Stimulated activated CD4-positive, alpha-beta T cell treated with anti-CD3 and anti-CD28 coated beads, Interleukin-12 subunit alpha, Interleukin-12 subunit beta, amount 100 ng/mL, for 4 hours (primary cell): ENCODE measurements around the gene RIOK3.
"Not testable (repeated sequence)": the region's sequence is repeated elsewhere in the genome, so short reads cannot be mapped to it uniquely, and the experiment has no call there.

Experiments
- DNase-seq: peaks from one replicate; pipeline ENCODE4 v3.0.0-alpha.2; 2020

RIOK3 gene

DNA sequence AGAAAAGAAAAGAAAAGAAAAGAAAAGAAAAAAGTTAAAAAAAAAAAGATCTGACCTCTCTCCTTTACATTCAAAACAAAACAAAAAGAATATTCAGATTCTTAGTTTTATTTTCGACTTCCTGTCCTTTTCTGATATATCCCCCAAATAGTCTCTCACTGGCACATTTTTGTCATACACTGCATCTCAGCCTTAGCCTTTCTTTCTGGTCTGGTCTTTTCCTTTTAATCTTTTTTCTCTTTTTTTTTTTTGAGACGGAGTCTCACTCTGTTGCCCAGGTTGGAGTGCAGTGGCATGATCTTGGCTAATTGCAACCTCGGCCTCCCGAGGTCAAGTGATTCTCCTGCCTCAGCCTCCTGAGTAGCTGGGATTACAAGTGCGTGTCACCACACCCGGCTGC, 1.6 kb upstream of the RIOK3 start:
- DNase-seq, result no peak

DNA sequence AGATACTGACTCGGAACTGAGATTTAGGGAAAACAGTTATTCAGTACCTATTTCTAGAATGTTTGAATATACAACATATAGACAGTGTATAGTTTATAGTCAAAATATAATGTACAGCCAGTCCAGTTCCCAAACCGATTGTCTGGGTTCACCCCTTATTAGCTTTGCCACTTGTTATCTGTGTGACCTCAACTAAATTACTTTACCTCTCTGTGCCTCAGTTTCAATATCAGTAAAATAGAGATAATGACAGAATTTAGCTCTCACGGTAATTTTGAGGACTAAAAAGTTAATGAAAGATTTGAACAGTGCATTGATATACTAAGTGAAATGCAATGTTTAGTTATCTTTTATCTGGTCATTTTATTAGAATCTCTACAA, 750 bp upstream of the RIOK3 start:
- no peak for DNase-seq

DNA sequence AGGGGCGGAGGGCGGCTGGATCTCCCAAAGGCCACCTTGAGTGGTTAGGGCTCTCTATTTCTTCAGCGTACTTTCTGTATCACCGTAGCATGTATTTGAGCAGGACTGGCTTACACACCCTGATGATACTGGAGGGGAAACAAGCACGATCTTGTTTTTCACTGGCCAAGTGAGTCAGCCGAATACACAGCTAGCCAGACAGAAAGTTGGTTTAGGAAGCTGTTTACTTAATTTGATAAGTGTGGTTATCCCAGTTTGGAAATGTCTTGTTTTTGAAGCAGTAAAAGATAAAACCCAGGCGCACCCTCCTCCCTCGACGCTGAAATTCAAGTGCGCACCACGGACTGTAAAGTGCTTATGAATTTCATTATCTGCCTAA, 582 bp downstream of the RIOK3 start:
- DNase-seq, result no peak

DNA sequence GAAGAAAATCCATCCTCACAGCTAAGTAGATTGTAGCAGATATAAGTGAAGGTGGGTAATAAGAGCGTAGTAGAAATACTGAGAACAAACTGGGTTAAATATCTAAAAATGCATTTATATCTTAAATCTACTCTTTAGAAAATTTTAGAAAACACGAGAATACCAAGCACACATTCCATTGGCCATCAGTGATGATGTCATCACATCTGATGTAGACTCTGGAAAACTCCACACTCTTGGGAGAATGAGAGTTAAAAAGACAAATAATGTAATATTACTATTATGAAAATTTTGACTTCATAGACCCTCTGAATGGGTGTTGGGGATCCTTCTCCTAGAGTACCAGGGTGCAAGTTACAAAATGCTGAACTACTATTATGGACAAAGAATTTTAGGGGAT, 3.7 kb downstream of the RIOK3 start:
- DNase-seq, result no peak

DNA sequence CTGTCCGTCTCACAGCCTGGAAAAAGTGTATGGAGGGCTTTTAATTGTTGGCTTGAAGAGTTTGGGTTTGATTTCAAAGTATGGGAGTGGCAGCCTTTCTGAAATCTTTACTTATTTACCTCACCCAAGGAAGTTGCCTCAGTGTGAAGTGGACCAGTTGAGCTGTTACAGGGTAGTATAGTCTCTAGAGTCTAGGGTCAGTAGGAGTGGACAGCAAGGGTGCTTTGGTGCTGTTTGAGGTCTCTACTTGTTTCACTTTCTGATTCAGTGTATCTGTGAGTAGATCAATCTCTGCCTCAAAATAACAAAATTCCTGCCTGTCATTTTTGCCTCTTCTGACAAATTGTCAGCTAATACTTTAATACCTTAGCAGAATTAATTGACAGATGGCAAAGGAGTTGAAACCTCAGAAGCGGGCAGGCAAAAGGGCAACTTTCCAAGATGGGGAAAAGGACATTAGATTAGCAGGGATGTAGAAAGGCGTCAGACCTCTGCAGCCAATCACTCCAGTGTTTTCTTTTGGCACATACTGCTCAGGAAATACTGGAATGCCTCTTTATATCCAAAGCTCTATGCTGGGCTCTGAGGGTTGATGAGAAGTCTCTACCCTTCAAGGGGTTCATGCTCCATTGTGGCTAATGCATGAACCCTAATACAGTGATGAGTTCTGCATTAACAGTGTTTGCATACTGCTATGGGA, 5.9 kb downstream of the RIOK3 start:
- DNase-seq, result no peak

DNA sequence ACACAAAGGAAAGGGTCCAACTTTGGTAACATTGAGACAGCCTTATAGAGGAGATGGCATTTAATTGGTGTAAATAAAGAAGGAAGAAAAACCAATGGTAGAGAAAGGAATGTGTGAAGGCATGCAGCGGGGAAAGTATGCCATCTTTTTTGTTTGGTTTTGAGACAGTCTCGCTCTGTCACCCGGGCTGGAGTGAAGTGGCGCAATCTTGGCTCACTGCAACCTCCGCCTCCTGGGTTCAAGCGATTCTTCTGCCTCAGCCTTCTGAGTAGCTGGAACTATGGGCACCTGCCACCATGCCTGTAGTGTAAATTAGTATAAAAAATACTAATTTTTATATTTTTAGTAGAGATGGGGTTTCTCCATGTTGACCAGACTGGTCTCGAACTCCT, 6.4 kb downstream of the RIOK3 start:
- DNase-seq, result no peak

DNA sequence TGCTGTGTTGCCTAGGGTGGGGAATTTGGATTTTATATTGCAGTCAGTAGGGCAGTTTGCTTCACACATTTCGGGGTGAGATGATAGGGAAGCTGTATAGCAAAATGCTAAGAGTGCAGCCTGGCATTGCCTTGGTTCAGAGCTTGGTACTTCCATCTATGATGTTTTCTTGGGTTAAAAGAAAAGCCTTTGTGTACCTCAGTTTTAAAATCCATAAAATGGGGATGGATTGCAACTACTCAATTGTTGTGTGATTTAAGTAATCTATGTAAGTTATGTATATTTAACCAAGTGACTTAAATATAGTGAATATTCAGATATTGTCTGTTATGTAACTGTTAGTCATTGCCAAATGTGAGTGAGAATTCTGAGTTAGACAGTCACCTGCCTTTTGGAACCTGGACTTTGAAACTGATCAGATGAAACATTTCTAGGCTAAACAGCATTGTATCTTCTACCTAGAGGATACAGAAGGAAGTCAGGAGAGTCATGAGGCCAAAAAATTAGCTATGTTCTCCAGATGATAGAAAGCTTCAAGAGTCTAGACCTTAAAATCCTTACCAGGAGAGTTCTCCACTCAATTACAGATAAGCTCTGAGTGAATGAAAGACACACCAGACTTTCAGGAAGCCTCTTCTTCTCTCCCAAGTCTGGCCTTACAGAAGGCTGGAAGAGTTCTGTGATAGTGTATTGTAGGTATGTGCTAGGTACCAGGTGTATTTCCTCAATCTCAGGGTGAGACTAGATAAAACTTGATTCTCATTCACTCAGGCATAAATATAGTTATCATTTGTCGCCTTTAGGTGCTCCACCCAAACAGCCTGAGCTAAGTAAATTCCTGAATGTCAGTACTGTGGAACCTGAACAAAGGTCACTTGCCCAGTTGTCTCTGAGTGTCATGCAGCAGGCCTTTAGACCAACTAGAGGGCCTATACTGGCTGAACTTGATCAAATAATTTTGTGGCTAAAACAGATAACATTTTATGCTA, 7.5 kb downstream of the RIOK3 start:
- DNase-seq, result no peak

DNA sequence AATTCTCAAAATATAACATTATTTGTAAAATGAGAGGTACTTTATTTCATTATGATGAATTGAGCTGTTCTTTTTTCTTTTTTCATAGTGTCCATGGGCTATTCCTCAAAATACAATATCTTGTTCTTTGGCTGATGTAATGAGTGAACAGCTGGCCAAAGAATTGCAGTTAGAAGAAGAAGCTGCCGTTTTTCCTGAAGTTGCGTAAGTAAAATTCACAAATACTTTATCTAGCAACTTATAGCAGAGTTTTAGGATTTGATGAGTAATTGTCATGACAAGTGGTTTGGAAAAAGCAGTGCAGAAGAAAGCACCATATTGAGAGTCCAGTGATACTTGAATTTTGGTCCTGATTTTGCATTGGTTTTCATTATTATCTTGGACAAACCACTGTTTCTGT, 9.8 kb downstream of the RIOK3 start:
- no peak for DNase-seq

DNA sequence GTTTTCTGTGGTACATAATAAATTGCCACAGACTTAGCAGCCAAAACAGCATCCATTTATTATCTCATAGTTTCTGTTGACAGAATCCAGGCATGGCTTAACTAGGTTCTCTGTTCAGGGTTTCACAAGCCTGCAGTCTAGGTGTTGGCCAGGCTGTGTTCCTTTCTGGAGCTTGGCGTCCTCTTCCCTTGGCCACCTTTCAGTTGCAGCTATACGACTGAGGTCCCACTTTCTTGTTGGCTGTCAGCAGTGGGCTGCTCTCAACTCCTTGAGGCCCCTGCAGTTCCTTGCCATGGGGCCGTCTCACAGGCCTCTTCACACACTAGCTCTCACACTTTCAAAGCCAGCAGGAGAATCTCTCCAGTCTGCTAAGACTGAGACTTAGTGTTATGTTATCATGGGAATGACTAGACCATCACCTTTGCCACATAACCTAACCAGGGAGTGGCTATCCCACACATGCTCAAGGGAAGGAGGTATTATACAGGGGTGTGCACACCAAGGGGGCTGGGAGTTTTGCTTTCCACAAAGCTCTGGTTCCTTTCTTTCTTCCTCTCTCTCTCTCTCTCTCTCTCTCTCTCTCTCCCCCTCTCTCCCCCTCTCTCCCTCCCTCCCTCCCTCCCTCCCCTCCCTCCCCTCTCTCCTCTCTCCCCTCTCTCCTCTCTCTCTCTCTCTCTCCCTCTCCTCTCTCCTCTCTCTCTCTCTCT, 15.8 kb downstream of the RIOK3 start:
- no peak for DNase-seq

DNA sequence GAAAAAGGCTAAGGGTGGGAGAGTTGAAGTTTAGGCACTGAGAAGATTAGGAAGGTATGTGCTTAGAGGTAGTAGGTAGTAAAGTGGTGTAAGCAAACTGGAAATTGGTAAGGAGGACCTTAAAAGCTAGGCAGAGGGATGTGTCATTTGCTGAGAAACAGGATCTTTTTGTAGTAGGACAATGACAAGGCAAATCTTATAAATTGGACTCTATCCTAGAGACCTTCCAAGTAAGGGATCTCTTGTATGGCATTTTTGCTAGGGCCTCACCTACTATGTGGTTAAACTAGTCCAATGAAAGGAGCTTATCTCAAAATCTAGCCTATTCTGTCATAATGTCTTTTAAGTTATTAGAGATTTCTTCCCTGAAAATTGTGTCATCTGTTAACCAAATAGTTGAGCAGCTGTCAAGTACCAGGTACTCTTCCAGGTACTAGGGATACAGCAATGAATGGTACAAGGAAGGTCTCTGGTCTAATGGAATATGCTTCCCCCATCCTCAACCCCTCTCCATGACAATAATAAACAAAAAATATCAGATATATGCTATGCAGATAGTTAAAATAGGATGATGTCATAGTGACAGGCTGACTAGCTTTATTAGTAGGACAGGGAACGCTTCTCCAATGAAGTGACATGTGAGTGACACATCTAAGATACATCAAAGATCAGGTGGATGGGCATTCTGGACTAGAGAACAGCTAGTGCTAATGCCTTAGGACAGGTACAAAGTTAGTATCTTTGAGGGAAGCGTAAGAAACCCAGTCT, 17.7 kb downstream of the RIOK3 start:
- no peak for DNase-seq

DNA sequence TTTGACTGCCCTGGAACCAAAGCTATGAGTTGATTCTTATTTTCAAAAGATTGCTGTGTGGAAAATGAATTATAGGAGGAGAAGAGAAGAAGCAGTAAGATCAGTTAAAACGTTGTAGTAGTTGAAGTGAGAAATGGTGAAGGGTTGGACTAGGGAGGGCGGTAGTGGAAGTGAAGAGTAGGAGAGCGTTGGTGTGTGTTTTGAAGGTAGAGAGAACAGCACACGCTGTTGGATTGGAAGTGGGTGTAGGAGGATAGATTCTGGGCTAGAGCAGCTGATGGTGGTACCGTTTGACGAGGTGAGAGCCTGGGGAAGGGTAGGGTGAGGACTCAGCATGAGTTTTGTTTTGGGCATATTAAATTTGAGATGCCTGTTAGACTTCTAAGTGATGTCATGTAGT, 18.4 kb downstream of the RIOK3 start:
- no peak for DNase-seq

DNA sequence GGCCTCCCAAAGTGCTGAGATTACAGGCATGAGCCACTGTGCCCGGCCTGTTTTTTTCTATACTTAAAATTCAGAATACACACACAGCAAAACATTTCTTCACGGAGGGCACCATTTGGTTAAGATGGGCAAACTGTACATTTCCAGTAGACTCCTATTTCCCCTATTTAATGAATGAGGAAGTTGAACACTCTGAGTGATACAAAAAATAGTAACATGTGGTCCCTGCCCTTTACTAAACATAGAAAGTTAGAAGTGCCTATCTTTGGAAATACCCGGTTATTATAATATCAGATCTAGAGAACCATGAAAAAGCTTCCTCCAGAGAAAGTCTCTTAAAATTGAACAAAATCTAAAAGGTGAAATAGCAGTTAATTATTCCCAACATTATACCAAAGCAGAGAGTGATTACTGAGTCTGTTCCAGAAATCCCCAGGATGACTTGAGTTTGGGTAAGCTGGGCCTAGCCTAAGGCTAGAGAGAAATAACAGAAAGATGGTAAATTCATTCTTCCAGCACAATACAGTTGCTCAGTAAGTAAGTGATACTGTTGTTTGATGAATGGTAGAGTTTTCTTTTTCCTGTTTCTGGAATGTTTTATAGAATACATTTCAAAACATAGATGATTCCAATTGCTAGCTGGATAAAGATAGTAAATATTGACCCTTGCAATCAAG, 26.9 kb downstream of the RIOK3 start:
- no peak for DNase-seq

DNA sequence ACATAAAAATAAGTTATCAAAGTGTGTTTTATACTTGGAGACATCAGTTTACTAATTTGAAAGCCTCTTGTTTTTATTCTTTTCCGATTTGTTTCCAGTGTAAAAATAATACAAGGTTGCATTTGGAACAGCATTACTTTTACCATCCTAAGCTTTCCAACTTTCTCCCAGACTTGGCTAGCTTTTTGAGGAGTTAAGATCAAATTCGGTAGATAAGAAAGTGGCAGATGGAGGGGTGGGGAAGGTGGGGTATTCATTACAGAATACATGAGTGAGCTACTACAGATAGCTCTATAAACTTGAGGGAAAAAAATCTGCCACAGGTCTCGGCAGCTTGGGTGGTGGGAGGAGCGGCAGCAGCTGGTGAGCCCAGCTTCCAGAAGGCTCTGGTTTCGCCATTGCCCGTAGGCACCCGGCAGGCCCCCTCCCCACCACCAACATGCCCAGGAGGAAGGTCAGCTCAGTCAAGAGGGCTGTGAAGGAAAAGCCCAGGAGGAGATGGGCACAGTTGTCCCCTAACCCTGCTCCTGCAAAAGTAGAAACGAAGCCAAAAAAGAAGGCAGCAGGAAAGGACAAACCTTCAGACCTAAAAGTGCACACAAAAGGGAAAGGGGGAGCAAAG, 31.6 kb downstream of the RIOK3 start:
- no peak for DNase-seq

DNA sequence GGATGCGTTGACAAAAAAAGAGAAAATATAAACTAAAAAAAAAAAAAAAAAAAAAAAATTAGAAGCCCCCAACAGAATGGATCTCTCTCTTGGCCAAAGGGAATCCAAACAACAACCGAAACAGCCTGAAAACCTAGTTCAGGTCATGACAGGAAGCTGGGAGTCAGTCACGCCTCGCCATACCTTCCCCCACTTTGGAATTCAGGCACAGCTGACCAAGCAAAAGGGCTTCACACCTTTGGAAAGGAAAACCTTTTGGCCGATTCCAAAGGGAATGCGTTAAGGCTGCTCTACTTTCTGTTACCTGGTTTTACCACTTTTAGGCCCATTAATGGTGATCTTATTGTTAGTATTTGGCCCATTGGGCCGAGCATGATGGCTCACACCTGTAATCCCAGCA, 32.3 kb downstream of the RIOK3 start:
- no peak for DNase-seq

DNA sequence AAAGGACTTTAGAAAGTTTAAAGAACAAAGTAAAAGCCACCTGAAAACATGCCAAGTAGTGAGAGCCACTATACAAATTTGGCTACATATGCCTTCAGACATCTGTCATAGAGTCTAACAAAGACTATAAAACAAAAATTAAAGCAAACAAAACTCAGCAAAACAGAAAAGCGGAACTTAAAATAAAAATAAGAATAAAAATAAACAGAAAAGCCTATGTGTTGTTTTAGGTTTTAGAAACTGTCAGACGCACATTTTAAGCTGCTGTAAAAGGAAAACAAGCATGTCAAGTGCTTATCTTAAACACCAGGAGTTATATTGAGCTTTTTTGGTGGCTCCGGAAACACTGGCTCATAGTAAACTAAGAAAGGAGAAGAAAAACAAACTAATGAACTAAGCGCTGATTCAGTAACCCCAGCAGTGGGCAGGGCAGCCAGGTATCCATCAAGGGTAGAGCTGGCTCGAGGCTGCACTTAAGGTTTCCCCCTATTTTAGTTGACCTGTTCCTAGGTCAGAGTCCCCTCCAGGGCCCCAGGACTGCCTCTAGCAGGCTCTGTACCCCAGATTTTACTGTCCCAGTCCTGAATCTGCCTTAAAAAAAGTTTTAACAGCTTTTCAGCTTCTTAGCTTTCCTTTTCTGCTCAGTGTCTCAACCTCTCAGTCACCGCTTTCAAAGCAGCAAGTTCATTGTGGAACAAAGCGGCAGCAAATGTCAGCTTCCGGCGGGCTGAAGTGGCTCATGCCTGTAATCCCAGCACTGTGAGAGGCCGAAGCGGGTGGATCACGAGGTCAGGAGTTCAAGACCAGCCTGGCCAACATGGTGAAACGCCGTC, 34.9 kb downstream of the RIOK3 start:
- no peak for DNase-seq

DNA sequence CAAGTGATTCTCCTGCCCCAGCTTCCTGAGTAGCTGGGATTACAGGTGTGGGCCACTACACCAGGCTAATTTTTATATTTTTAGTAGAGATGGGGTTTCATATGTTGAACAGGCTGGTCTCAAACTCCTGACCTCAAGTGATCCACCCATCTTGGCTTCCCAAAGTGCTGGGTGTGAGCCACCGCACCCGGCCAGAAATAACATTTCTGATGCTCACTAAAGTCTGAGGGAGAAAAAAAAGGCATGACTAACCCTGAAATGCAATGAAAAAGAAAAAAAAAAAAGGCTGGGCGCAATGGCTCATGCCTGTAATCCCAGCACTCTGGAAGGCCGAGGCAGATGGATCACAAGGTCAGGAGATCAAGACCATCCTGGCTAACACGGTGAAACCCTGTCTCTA, 36.5 kb downstream of the RIOK3 start:
- DNase-seq, result not testable (repeated sequence)

DNA sequence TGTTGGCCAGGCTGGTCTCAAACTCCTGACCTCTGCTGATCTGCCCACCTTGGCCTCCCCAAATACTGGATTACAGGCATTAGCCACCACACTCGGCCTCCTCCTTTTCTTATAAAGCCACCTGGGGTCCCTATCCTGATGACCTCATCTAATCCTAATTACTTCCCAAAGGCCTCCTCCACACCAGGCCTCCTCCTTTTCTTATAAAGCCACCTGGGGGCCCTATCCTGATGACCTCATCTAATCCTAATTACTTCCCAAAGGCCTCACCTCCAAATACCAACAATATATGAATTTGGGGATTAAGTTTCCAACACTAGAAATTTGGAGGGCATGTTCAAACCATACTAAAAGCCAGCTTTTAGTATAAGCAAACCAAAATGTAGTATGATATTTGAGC, 40.6 kb downstream of the RIOK3 start:
- no peak for DNase-seq

DNA sequence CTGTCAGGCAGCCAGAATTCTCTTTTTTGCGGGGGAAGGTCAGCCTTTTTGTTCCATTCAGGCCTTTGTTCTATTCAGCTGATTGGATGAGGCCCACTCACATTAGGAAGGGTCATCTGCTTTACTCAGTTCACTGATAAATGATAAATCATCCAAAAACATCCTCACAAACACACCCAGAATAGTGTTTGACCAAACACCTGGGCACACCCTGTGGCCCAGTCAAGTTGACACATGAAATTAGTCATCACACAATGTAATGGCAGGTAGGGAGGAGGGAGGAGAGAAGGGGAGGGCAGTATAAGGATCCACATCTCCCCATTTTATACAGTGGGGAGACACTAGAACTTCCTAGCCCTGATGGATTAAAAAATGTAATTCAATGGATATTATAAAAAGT, 41.9 kb downstream of the RIOK3 start:
- no peak for DNase-seq

DNA sequence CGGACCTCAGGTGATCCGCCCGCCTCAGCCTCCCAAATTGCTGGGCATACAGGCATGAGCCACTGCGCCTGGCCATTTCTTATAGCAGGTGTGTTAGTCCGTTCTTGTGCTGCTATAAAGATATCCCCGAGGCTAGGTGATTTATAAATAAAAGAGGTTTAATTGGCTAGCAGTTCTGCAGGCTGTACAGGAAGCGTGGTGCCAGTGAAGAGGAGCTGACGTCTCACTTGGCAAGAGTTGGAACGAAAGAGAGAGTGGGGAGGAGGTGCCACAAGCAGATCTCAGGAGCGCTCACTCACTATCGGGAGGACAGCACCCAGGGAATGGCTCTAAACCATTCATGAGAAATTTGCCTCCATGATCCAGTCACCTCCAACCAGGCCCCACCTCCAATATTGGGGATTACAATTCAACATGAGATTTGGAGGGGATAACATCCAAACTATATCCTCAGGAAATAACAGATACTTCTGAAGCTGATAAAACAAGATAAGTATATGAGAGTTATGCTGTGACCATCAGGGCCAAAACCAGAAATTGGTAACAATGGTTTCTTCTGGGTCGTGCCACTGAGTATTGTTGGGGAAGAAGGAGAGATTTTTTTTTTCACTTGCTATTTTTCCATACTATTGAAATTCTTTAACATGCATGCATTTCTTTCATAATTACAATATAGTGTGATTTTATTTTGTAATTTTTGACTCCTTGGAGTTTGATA, 42.8 kb downstream of the RIOK3 start:
- no peak for DNase-seq

DNA sequence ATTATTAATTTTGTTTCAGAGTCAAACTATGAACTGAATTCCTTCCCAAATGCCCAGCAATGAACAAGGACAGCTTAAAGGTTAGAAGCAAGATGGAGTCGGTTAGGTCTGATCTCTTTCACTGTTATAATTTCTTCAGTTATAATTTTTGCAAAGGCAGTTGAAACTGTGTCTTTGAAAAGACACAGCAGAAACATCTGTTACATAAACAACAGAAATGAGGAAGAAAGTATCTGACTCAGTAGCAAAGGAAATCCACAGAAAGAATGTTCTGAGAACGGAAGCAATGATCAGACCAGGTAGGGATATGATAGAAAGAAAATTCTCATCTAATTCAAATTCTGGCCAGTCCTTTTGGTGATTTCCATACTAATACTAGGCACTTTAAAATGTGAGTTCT, 45.0 kb downstream of the RIOK3 start:
- no peak for DNase-seq
